GM18861 (cell line): ENCODE data around the gene SLC14A1.

Experiments used
- ATAC-seq: cut with Tn5 transposase; IDR thresholded peaks from one replicate; pipeline ENCODE4 v1.9.1; 2021; ENCODE audit not compliant: unreplicated experiment

SLC14A1 gene

GRCh38 chr18:45723567-45724355, at the start of gene SLC14A1:
Gene SLC14A1 (plus strand): TSS chr18:45724181. CDS start chr18:45730321, 6,140 bp downstream.
- no peak for ATAC-seq

GRCh38 chr18:45677276-45677807, 46.6 kb upstream of the SLC14A1 start:
- ATAC-seq, result no peak

GRCh38 chr18:45678441-45678840, 45.5 kb upstream of the SLC14A1 start:
- ATAC-seq, result no peak

GRCh38 chr18:45678850-45679249, 45.1 kb upstream of the SLC14A1 start:
- no peak for ATAC-seq

GRCh38 chr18:45680066-45680690, 43.8 kb upstream of the SLC14A1 start:
- no peak for ATAC-seq

- no peak for ATAC-seq
Observed at GRCh38 chr18:45682181-45682580, 41.8 kb upstream of the SLC14A1 start.

- ATAC-seq, result no peak
Observed at GRCh38 chr18:45684341-45685115, 39.5 kb upstream of the SLC14A1 start.

- ATAC-seq, result peak; percentile 78
Observed at GRCh38 chr18:45686891-45687611, 36.9 kb upstream of the SLC14A1 start.

GRCh38 chr18:45687621-45688020, 36.4 kb upstream of the SLC14A1 start:
- peak; percentile 35 for ATAC-seq

DNA sequence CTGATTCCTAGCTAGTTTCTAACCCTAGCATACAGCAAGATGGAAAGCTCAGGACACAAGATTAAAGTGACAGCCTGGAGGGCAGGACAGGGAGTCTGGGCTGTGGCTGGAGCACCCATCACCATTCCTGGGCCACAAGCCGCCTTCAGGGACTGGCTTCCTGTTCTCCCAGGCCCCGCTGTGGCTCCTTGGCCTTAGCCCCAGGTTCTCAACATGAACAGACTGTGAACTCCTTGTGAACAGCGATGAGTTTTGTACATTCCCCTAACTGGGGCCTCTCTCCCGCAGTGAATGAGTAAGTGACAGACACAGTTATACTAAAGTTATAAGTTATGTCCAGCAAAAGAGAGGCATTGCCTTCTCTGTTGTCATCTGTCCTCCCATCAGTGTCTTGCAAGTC, 35.9 kb upstream of the SLC14A1 start:
- ATAC-seq, result no peak

GRCh38 chr18:45688833-45689232, 35.1 kb upstream of the SLC14A1 start:
- ATAC-seq, result peak; percentile 29

GRCh38 chr18:45689396-45689795, 34.6 kb upstream of the SLC14A1 start:
- ATAC-seq, result no peak

GRCh38 chr18:45690975-45691815, 32.8 kb upstream of the SLC14A1 start:
- no peak for ATAC-seq

DNA sequence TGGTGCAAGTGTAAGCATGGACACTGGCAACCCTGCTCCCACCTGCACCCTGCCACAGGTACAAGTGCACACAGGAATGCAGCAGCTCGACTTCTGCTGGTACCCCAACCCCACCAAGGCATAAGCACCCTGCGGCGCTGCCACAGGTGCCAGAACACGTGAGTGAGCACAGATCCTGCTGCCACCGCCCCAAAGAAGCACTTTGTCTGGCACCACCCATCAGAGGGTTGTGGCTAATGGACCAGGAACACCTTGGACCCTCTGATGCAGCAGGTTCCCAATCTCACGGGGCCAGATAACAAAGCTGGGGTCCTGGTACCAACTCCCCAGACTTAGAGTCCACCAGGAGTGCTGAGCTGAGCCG, 32.2 kb upstream of the SLC14A1 start:
- ATAC-seq, result no peak

DNA sequence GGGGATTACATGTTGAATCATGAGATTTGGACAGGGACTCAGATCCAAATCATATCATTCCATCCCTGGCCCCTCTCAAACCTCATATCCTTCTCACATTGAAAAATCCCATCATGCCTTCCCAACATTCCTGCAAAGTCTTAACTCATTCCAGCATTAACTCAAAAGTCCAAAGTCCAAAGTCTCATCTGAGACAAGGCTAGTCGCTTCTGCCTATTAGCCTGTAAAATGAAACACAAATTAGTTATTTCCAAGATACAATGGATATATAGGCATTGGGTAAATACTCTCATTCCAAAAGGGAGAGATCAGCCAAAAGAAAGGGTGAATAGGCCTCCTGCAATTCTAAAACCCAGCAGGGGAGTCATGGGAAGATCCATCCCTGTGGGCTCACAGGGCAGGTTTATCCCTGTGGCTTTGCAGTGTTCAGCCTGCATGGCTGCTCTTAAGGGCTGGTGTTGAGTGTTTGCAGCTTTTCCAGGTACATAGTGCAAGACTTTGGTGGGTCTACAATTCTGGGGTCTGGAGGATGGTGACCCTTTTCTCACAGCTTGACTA, 21.2 kb upstream of the SLC14A1 start:
- ATAC-seq, result no peak

DNA sequence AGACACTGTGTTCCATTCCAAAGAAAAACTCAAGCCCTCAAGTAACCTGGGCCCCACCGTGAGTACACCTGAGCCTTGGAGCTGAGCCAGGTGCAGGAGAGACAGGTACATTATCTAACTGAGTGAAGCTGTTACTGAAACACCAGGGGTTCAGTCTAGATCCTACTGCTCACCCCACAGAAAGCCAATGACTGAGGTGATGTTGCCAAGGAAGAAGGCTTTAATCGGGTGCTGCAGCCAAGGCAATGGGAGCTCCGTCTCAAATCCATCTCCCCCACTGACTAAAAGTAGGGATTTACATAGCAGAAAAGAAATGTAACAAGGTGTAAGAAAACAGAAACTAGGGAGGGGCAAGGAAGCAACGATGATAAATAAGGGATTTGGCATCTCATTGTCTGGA, 15.2 kb upstream of the SLC14A1 start:
- ATAC-seq, result no peak

- no peak for ATAC-seq
Observed at GRCh38 chr18:45712061-45712460, 11.9 kb upstream of the SLC14A1 start.

DNA sequence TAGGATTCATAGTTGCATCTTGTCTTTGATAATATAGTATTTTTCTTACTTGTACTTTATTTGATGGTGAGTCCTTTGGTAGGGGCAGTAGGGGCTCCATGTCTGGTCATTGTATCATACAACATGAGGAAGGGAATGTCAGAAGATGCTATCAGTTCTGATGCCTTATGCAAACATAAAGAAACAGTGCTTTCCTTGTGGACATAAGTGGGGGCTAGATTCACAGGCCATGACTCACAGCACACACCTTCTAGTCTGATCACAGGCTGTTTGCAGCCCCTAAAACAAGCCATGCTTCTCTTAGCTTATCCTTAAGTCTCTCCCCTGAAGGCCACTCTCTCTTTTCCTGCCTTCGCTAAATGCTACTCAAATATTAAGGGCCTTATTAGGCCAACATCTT, 10.7 kb upstream of the SLC14A1 start:
- ATAC-seq, result no peak

DNA sequence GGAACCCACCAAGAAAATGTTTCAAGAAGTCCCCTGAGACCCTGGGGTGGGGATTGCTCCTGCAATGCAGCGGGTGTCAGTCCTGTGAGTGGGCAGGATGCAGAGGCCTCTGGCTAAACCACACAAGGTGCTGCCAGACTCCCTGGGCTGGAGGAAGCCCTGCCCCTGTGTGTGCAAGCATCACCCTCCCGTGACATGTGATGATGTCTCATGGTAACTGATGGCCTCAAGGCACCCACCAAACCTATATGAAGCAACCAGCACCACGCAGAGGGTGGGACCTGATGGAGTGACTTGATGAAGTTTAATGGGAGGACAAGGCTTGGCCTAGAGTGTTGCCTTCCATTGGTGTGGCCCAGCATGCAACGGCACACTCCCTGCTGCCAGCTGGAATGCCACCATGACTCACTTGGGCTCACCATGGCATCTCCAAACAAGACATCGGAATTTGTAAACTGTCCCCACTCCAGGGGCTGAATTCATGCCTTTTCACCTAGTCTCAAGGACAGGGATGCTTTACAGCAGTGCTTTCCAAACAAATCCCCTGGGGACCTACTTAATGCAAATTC, 8.7 kb upstream of the SLC14A1 start:
- no peak for ATAC-seq
